Activated CD8-positive, alpha-beta T cell treated with anti-CD3 and anti-CD28 coated beads for 36 hours (primary cell): Measurements from ENCODE around the gene CRYZL1. TPM values are rescaled to one million over a fixed set of nuclear protein-coding genes. Genes with fewer than 3 reads are reported as not detected.
A peak's percentile ranks its signal among the peaks of the same experiment; 100 is the strongest.

Source experiments
- ATAC-seq: fragments of 200-7000 bp; cut with Tn5 transposase; one replicate; pipeline ENCODE4 v1.10.0; 2021; ENCODE audit warnings: mild to moderate bottlenecking, moderate library complexity
- CTCF ChIA-PET: fragments of 350-600 bp; sonication (Branson Sonifier 250); formaldehyde crosslinking; loops from one replicate; lab custom pipeline; 2021; ENCODE audit warnings: antibody characterized with exemption; lab: Charles Lee
- POLR2A ChIA-PET: fragments of 350-600 bp; sonication (Branson Sonifier 250); formaldehyde crosslinking; loops from one replicate; lab custom pipeline; 2021; ENCODE audit warnings: antibody characterized with exemption; lab: Charles Lee
- DNase-seq: peaks from one replicate; pipeline ENCODE4 v3.0.0-alpha.2; 2020
- H3K27ac Mint-ChIP-seq: one replicate; pipeline ENCODE4 v1.8.0; 2021; ENCODE audit warnings: mild to moderate bottlenecking, mixed read lengths
- H3K27me3 Mint-ChIP-seq: one replicate; pipeline ENCODE4 v1.8.0; 2021; ENCODE audit warnings: mixed read lengths
- H3K36me3 Mint-ChIP-seq: one replicate; pipeline ENCODE4 v1.8.0; 2021; ENCODE audit warnings: low read depth, mixed read lengths
- H3K4me1 Mint-ChIP-seq: one replicate; pipeline ENCODE4 v1.8.0; 2021; ENCODE audit warnings: low read depth, mixed read lengths
- H3K4me3 Mint-ChIP-seq: one replicate; pipeline ENCODE4 v1.8.0; 2021; ENCODE audit warnings: mild to moderate bottlenecking, moderate library complexity, mixed read lengths
- H3K9me3 Mint-ChIP-seq: one replicate; pipeline ENCODE4 v1.8.0; 2021; ENCODE audit warnings: mixed read lengths
- intact Hi-C: fragments of 100-400 bp; cut with micrococcal nuclease; formaldehyde crosslinking; loops from one replicate; pipeline ENCODE4 v1.10.0; 2022
- total RNA-seq, 2 experiments: library from RNA; stranded (reverse); gene quantifications; one replicate each; pipeline ENCODE4 v1.2.3, GENCODE V29; 2021
- TF ChIP-seq, protein P1 (sequence below): fragments of 200-600 bp; IDR thresholded peaks from one replicate; pipeline ENCODE4 v1.8.0; 2022; ENCODE audit warnings: antibody characterized with exemption, mild to moderate bottlenecking

Gene CRYZL1
- total RNA-seq, 2 experiments from 2014 or later, result 30.1 to 33.2 TPM

DNA sequence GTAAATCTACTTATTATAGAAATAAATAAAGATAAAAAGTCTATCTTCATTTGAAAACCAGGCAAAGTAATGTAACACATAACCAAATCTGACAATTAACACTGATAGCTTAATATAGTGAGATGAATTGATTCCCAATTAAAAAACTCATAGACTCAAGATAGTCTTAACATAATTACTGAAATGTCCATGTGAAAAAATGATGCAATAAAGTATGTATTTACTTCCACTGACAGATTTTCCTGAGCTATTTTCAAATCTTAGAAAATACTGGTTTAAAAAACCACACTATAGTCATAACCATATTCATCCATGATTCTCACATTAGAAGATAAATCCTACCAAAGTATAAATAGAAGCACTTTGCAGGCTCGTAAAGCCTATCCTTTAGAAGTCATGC is 43.5 kb downstream of the CRYZL1 start:
- Mint-ChIP-seq H3K4me1 (no peaks in the 10 kb centered on the region), H3K4me3 (no peak overlapping the region), H3K36me3 (peaks cover 21% of the 10 kb centered on the region), H3K27me3 (no peaks in the 10 kb centered on the region), H3K27ac (no peak overlapping the region), H3K9me3 (no peaks in the 10 kb centered on the region)
- CTCF ChIA-PET, result interaction anchor here (1.1 to 2.9 kb wide), 2 partner anchors 9 to 10 kb away, joined by 3 to 17 read pairs; partner anchors contain the start of gene DONSON
- no peak for ATAC-seq
- DNase-seq, result no peak
- TF ChIP-seq, protein P1, sequence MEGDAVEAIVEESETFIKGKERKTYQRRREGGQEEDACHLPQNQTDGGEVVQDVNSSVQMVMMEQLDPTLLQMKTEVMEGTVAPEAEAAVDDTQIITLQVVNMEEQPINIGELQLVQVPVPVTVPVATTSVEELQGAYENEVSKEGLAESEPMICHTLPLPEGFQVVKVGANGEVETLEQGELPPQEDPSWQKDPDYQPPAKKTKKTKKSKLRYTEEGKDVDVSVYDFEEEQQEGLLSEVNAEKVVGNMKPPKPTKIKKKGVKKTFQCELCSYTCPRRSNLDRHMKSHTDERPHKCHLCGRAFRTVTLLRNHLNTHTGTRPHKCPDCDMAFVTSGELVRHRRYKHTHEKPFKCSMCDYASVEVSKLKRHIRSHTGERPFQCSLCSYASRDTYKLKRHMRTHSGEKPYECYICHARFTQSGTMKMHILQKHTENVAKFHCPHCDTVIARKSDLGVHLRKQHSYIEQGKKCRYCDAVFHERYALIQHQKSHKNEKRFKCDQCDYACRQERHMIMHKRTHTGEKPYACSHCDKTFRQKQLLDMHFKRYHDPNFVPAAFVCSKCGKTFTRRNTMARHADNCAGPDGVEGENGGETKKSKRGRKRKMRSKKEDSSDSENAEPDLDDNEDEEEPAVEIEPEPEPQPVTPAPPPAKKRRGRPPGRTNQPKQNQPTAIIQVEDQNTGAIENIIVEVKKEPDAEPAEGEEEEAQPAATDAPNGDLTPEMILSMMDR, result no peak
- POLR2A ChIA-PET, result no interaction called here
- intact Hi-C loops, result no loop called here

DNA sequence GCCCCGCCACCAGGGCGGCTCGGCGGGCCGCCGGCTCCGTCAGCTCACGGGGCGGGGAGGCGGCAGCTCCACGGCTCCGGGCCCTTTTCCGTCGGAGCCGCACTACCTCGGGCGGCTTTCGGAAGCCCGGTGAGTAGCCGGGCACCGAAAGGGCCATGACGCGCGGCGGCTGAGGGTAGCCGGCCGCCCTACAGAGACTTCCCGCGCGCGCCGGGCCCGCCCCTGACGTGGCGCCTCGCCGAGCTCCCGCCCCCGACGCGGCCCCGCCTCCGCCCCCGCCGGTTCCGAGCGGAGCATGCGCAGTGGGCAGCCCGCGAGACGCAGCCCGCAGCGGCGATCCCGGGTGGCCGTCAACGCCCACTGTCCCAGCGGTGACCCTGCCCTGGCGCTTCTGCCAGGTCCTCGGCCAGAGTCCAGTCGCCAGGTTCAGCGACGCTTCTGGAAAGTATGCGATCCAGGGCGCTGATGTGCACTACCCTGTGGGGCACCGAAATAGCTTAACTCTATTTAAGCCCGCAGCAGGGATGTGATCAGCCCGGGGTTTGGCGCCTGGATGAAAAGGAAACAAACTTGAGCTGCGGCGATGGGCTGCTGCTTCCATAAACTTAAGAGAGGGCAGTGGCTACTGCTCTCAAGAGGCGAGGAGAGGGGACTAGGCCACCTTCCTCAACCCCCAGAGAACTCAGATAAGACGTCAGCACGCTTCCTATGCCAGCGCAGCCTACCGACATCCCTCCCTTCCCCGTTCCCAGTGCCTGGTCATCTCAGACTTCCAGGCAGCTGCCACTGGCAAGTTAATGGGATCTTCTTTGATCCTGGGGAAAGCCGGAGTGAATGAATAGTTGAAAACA is 52.8 kb downstream of the CRYZL1 start, which contains the start of gene DONSON:
Gene DONSON (minus strand): TSS at position 200 of the 851 bp plus-strand sequence. CDS start 43 bp downstream, at position 157.
- TF ChIP-seq, protein P1, result no peak
- Mint-ChIP-seq H3K27me3 (no peaks in the 10 kb centered on the region), H3K4me3 (peak within 1 kb of the TSS; percentile 93), H3K27ac (peak within 1 kb of the TSS; percentile 86), H3K9me3 (no peaks in the 10 kb centered on the region), H3K36me3 (peaks cover 20% of the 10 kb centered on the region), H3K4me1 (peaks cover 15% of the 10 kb centered on the region)
- POLR2A ChIA-PET, result interaction anchor here (0.7 to 2.6 kb wide), 11 partner anchors 11 to 97 kb away, joined by 3 to 24 read pairs (median 5); partner anchors contain the start of genes DNAJC28 and SON
- CTCF ChIA-PET, result interaction anchor here (0.9 to 2.7 kb wide), 12 partner anchors 9 to 227 kb away, joined by 3 to 36 read pairs (median 3); partner anchors contain the start of gene TMEM50B
- intact Hi-C loops, result no loop called here
- DNase-seq, result peak; percentile 83
- peak; percentile 94 for ATAC-seq

- intact Hi-C loops, result no loop called here
- ChIA-PET CTCF (interaction anchor here (1.0 to 2.7 kb wide), 10 partner anchors 9 to 227 kb away, joined by 3 to 36 read pairs (median 4); no protein-coding TSS in a partner anchor), POLR2A (interaction anchor here (0.5 to 2.6 kb wide), 11 partner anchors 14 to 57 kb away, joined by 3 to 24 read pairs (median 4); partner anchors contain the start of gene SON)
- peak overlapping the region; percentile 93 for H3K4me3 Mint-ChIP-seq
- peak; percentile 46 for DNase-seq
- peak; percentile 25 for ATAC-seq
- H3K36me3 Mint-ChIP-seq, result peaks cover 17% of the 10 kb centered on the region
- peak overlapping the region; percentile 80 for H3K27ac Mint-ChIP-seq
- no peaks in the 10 kb centered on the region for H3K9me3 Mint-ChIP-seq
- peaks cover 15% of the 10 kb centered on the region for H3K4me1 Mint-ChIP-seq
- TF ChIP-seq, protein P1, result no peak
- no peaks in the 10 kb centered on the region for H3K27me3 Mint-ChIP-seq
These were observed 53.6 kb downstream of the CRYZL1 start for GRCh38 chr21:33587792-33588484.

DNA sequence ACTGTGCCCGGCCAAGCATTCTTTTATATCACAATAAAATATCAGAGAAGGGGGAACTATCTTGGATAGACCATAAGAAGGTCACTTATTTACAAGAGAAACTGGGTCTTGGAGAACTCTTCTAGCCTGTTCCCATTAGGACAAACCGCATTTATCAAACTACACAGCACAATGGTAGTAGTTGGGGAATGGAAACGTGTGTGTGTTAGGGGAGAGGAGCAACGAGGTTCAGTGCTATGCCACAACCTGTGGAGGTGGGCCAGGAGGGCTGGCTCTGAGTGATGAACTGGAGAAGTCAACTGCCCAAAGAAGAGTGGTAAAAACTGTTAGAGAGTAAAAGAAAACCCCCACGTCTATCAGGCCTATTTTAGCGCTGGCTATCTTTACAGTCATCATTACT is 54.6 kb downstream of the CRYZL1 start:
- H3K27ac Mint-ChIP-seq, result no peak overlapping the region
- H3K27me3 Mint-ChIP-seq, result no peaks in the 10 kb centered on the region
- DNase-seq, result no peak
- peaks cover 15% of the 10 kb centered on the region for H3K4me1 Mint-ChIP-seq
- intact Hi-C loops, result no loop called here
- no peaks in the 10 kb centered on the region for H3K9me3 Mint-ChIP-seq
- CTCF ChIA-PET, result interaction anchor here (1.5 kb wide), 1 partner anchor 19 kb away, joined by 11 read pairs; no protein-coding TSS in a partner anchor
- H3K36me3 Mint-ChIP-seq, result peaks cover 20% of the 10 kb centered on the region
- POLR2A ChIA-PET, result interaction anchor here (1.0 to 1.6 kb wide), 3 partner anchors 19 to 107 kb away, joined by 3 to 4 read pairs (median 3); partner anchors contain the start of genes SON and TMEM50B
- peak overlapping the region; percentile 57 for H3K4me3 Mint-ChIP-seq
- TF ChIP-seq, protein P1, result no peak
- ATAC-seq, result no peak
